Gastroesophageal sphincter (tissue), 4 donors: ENCODE measurements around the gene CPNE5. TPM values are rescaled to one million over a fixed set of nuclear protein-coding genes. Genes with fewer than 3 reads are reported as not detected.

ENCODE experiments used
- ATAC-seq: fragments of 150-250 bp; one replicate; pipeline ENCODE4 v1.9.1; 2016; ENCODE audit warnings: mild to moderate bottlenecking, moderate library complexity
- H3K27ac ChIP-seq, 4 donors: fragments of 200-600 bp; sonication (generic) in 3 of 4; 1 replicate in 3 of 4; 2 replicates in 1 of 4; pipeline ENCODE4 v1.5.1; 2016 to 2019
- H3K27me3 ChIP-seq: fragments of 200-600 bp; sonication (generic); one replicate; pipeline ENCODE4 v1.5.1; 2019
- H3K36me3 ChIP-seq, 2 donors: fragments of 200-600 bp; sonication (generic); one replicate each; pipeline ENCODE4 v1.5.1; 2019; ENCODE audit warnings: control low read depth in 1 of 2
- H3K4me1 ChIP-seq, 3 donors: fragments of 200-600 bp; sonication (generic); 1 replicate in 2 of 3; 2 replicates in 1 of 3; pipeline ENCODE4 v1.5.1; 2016 to 2019; ENCODE audit warnings: control low read depth in 2 of 3
- H3K4me3 ChIP-seq, 2 donors: fragments of 200-600 bp; sonication (generic); one replicate each; pipeline ENCODE4 v1.5.1; 2019; ENCODE audit warnings: mild to moderate bottlenecking in 1 of 2, moderate library complexity in 1 of 2
- H3K9me3 ChIP-seq, 3 donors: fragments of 200-600 bp; sonication (generic); one replicate each; pipeline ENCODE4 v1.5.1; 2017 to 2019; ENCODE audit warnings: control low read depth in 2 of 3
- EP300 ChIP-seq: sonication (generic); formaldehyde crosslinking; IDR thresholded peaks from one replicate; pipeline ENCODE4 v1.6.1; 2017; ENCODE audit warnings: antibody characterized with exemption, mild to moderate bottlenecking
- POLR2A ChIP-seq, 2 donors: fragments of 450-650 bp; IDR thresholded peaks; one replicate each; pipeline ENCODE4 v1.6.1; 2017; ENCODE audit warnings: antibody characterized with exemption in 2 of 2, mild to moderate bottlenecking in 2 of 2, moderate library complexity in 1 of 2
- POLR2AphosphoS5 ChIP-seq: sonication (generic); formaldehyde crosslinking; IDR thresholded peaks from one replicate; pipeline ENCODE4 v1.6.1; 2017; ENCODE audit warnings: antibody characterized with exemption
- WGBS, 2 donors: methylation state at CpG; one replicate each; pipeline ENCODE4 v1.1.5; 2018; ENCODE audit warnings: low coverage in 1 of 2; 5-methylcytosine and 5-hydroxymethylcytosine counted together
- total RNA-seq, 4 donors: library from RNA; depleted of rRNA; stranded (reverse); fragments of >200 nt; gene quantifications; one replicate each; pipeline ENCODE4 v1.1.0, GENCODE V29; 2016
- TF ChIP-seq, protein P1 (sequence below), 4 experiments: fragments of 200-600 bp in 2 of 4; fragments of 450-650 bp in 2 of 4; sonication (generic) in 1 of 4; IDR thresholded peaks; one replicate each; pipeline ENCODE4 v1.5.1; 2017 to 2019; ENCODE audit warnings: antibody characterized with exemption in 4 of 4, mild to moderate bottlenecking in 2 of 4, moderate library complexity in 2 of 4

The CPNE5 gene
- total RNA-seq, 4 donors from 2014 or later = 0.42 to 2.3 (median 1.5) TPM

DNA sequence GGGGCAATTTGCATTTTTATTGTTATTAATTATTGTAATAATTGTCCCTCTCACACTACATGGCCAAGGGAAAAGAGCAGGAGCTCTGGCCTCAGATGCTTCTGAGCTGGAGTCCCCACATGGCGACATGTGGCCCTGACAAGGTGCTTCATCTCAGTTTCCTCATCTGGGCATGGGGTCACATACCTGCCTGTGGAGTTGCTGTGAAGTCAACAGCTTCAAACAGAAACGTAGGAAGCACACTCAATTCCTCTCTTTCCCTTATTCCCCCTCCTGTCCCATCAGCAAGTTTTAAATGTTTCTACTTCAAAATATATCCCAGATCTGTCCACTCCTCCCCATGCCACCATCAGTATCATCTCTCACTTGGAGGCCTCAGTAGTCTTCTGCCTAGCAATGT, 8.7 kb downstream of the CPNE5 start:
- Histone ChIP-seq H3K27ac (peak overlapping the region in 3 of 4 donors; percentile 14 to 50 (median 35)), H3K4me3 (no peak overlapping the region), H3K27me3 (no peaks in the 10 kb centered on the region), H3K36me3 (no peaks in the 10 kb centered on the region), H3K9me3 (no peaks in the 10 kb centered on the region), H3K4me1 (peaks cover 3 to 40% (median 11%) of the 10 kb centered on the region in 3 donors)
- no peak for ATAC-seq
- TF ChIP-seq POLR2AphosphoS5 (no peak), EP300 (no peak), POLR2A (IDR thresholded peaks at IDR 0.05) (no peak)
- TF ChIP-seq, protein P1, sequence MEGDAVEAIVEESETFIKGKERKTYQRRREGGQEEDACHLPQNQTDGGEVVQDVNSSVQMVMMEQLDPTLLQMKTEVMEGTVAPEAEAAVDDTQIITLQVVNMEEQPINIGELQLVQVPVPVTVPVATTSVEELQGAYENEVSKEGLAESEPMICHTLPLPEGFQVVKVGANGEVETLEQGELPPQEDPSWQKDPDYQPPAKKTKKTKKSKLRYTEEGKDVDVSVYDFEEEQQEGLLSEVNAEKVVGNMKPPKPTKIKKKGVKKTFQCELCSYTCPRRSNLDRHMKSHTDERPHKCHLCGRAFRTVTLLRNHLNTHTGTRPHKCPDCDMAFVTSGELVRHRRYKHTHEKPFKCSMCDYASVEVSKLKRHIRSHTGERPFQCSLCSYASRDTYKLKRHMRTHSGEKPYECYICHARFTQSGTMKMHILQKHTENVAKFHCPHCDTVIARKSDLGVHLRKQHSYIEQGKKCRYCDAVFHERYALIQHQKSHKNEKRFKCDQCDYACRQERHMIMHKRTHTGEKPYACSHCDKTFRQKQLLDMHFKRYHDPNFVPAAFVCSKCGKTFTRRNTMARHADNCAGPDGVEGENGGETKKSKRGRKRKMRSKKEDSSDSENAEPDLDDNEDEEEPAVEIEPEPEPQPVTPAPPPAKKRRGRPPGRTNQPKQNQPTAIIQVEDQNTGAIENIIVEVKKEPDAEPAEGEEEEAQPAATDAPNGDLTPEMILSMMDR (IDR thresholded peaks at IDR 0.05) = no peak
- whole genome bisulfite sequencing, 2 donors = 37 to 55% methylated on average over 2 of the region's 2 CpGs

- H3K4me1 ChIP-seq = peaks cover 3 to 40% (median 11%) of the 10 kb centered on the region in 3 donors
- no peaks in the 10 kb centered on the region for H3K27me3 ChIP-seq
- ATAC-seq = peak; percentile 71
- H3K4me3 ChIP-seq = no peak overlapping the region
- peak overlapping the region in 3 of 4 donors; percentile 14 to 50 (median 35) for H3K27ac ChIP-seq
- WGBS, 2 donors = 18 to 25% methylated on average over 5 to 9 of the region's 11 CpGs
- H3K9me3 ChIP-seq = no peaks in the 10 kb centered on the region
- no peaks in the 10 kb centered on the region for H3K36me3 ChIP-seq
- TF ChIP-seq POLR2AphosphoS5 = peak; percentile 43
- TF ChIP-seq, protein P1 (IDR thresholded peaks at IDR 0.05) = no peak
These were observed 9.2 kb downstream of the CPNE5 start for GRCh38 chr6:36829919-36830544.

DNA sequence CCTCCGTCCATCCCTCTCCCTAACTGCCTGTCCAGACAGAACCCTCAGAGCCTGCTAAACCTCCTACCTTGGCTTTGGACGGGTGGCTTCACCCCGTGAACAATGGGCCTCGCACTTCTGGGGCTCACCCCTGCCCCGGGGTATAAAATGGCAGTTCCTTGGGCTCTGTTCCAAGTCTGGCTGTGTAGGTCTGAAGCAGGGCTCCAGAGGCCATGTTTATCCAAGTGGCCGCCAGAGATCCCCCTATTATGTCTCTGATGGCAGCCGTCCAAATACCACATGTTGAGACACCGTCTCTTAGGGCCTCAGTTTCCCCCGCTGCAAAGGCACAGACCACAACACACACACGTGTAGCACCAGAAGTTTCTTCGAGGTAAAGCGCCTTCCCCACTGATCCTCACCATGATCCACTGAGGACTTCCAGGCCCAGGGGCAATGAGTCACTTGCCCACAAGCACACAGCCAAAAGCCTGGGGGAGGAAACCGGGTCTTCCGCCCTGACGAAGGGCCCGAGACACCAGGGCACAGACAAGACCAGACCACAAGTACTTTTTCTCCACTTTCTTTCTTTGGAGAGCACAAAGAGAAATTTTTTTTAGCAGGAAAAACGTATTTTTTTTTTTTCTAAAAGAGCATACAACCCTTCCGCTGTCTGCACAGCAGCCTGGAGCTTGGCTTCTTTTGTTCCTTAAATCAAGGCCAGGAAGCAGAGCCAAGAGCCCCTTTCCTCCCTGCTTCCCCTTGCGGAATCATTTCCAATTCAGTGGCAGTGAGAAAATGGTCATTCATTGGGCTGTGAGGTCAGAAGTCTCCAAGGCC, 11.8 kb downstream of the CPNE5 start:
- H3K4me1 ChIP-seq = peaks cover 3 to 40% (median 11%) of the 10 kb centered on the region in 3 donors
- ATAC-seq = peak; percentile 39

DNA sequence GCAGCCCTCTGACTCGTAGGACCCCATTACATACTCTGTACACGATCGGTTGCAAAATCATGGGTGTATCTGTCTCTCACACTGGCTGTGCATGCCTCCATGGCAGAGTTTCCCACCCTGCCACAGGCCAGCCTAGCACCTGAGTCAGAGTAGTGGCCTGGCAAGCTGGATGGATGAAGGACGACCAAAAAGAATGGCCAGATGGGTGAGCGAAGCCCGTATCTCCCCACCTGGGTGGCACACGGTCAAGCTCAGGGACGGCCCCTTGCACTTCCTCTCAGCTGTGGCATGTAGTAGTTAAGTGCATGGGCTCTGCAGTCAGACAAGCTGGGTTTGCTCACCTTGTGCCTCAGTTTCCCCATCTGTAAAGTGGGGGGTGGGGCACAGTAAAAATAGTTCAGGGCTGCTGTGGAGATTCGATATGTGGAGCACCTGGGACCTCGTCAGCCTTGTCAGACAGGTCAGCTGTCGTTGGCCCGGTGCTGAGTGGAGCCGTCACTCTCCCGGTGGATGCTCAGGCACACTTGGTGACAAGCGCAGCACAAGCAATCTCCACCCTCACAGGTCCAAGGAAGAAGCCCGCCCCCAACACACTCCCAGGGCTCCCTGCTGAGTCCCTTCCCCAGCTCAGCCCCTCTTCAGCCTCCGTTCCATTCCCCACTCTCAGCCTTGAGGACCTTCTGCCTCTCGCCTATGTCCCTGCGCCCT, 12.6 kb downstream of the CPNE5 start:
- H3K27ac ChIP-seq = peak overlapping the region in 2 of 4 donors; percentile 56 to 59
- 90 to 97% methylated on average over 4 to 18 of the region's 19 CpGs for whole genome bisulfite sequencing, 2 donors
- H3K36me3 ChIP-seq = no peaks in the 10 kb centered on the region
- ATAC-seq = no peak
- H3K27me3 ChIP-seq = no peaks in the 10 kb centered on the region
- no peaks in the 10 kb centered on the region for H3K9me3 ChIP-seq
- H3K4me1 ChIP-seq = peaks cover 3 to 40% (median 11%) of the 10 kb centered on the region in 3 donors
- no peak overlapping the region for H3K4me3 ChIP-seq
- TF ChIP-seq EP300 (no peak), POLR2AphosphoS5 (no peak), POLR2A (IDR thresholded peaks at IDR 0.05) (no peak)
- TF ChIP-seq, protein P1 (IDR thresholded peaks at IDR 0.05) = no peak

More for the DNA sequence above, 11.8 kb downstream of the CPNE5 start:
- Histone ChIP-seq H3K27ac (peak overlapping the region in 3 of 4 donors; percentile 31 to 59 (median 56)), H3K36me3 (no peaks in the 10 kb centered on the region), H3K4me3 (no peak overlapping the region), H3K9me3 (no peaks in the 10 kb centered on the region), H3K27me3 (no peaks in the 10 kb centered on the region)
- WGBS, 2 donors = 56 to 67% methylated on average over 10 of the region's 19 CpGs
- TF ChIP-seq, protein P1 (IDR thresholded peaks at IDR 0.05) = no peak
- no peak for TF ChIP-seq EP300
- no peak for TF ChIP-seq POLR2AphosphoS5
- no peak for TF ChIP-seq POLR2A (IDR thresholded peaks at IDR 0.05)
